ENCODE results near the gene DDX47. TPM values are rescaled to one million over a fixed set of nuclear protein-coding genes. Genes with fewer than 3 reads are reported as not detected.

Gene DDX47
- polyA plus RNA-seq, 1 of the 3 experiments (the other 2 are of a cell fraction), result 68.4 TPM

DNA sequence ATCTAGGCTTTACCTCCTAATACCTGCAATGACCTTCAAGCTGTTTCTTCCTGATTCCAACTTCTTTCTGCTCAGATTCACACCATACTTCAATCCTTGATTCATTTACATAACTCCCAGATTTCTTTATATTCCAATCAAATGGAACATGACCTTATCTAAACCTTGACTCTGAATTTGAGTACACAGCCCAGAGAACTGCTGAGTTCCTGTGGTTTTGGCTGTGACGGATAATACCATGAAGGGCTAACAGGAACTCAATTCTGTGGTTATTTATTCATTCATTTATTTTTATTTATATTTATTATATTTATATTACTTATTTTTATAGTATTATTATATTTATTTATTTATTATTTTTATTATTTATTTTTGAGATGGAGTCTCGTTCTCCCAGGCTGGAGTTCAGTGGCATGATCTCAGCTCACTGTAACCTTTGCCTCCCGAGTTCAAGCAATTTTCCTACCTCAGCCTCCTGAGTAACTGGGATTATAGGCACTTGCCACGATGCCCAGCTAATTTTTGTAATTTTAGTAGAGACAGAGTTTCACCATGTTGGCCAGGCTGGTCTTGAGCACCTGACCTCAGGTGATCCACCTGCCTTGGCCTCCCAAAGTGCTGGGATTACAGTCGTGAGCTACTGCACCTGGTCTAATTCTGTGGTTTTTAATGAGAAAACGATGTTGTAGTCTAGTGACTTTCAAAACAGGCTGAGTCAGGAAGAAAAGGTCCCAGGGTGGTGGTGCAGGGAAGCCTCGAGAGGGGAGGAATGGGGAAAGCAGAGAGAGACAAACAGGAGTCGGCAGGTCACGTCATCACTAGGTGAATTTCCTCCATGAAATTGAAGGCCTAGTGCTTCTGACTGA, 16.0 kb upstream of the DDX47 start (continued):
- TF ChIP-seq, protein P1, sequence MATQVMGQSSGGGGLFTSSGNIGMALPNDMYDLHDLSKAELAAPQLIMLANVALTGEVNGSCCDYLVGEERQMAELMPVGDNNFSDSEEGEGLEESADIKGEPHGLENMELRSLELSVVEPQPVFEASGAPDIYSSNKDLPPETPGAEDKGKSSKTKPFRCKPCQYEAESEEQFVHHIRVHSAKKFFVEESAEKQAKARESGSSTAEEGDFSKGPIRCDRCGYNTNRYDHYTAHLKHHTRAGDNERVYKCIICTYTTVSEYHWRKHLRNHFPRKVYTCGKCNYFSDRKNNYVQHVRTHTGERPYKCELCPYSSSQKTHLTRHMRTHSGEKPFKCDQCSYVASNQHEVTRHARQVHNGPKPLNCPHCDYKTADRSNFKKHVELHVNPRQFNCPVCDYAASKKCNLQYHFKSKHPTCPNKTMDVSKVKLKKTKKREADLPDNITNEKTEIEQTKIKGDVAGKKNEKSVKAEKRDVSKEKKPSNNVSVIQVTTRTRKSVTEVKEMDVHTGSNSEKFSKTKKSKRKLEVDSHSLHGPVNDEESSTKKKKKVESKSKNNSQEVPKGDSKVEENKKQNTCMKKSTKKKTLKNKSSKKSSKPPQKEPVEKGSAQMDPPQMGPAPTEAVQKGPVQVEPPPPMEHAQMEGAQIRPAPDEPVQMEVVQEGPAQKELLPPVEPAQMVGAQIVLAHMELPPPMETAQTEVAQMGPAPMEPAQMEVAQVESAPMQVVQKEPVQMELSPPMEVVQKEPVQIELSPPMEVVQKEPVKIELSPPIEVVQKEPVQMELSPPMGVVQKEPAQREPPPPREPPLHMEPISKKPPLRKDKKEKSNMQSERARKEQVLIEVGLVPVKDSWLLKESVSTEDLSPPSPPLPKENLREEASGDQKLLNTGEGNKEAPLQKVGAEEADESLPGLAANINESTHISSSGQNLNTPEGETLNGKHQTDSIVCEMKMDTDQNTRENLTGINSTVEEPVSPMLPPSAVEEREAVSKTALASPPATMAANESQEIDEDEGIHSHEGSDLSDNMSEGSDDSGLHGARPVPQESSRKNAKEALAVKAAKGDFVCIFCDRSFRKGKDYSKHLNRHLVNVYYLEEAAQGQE (IDR thresholded peaks at IDR 0.05; ENCODE audit: low read depth, low read length), result no peak
- TF ChIP-seq NRF1 (IDR thresholded peaks at IDR 0.05; ENCODE audit: low read depth, low read length) (no peak), TEAD4 (IDR thresholded peaks at IDR 0.05; ENCODE audit: borderline replicate concordance, insufficient read depth) (no peak), MEF2A (IDR thresholded peaks at IDR 0.05; ENCODE audit: borderline replicate concordance, low read depth) (no peak), RFX5 (IDR thresholded peaks at IDR 0.05; ENCODE audit: low read length) (no peak), GABPA (IDR thresholded peaks at IDR 0.05; ENCODE audit: low read depth) (no peak), FOXJ3 (CRISPR knock-in tag; IDR thresholded peaks at IDR 0.05) (no peak), FOXM1 (IDR thresholded peaks at IDR 0.05; ENCODE audit: low read depth) (no peak)

DNA sequence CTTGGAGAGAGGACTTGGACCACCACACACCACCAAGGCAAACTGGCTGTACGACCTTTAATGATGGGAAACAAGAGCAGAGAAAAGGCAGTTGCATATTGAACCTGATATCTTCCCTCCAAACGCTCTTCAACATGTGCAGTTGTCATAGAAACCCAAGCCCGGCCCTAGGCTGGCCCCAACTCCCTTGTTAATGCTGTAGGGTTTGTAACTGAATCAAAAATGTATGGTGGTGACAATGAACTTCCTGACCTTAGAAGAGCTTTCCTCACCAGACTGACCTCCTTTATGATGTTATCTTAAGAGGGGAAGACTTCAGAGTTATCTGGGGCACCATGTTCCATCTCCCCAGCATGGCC, 15.4 kb upstream of the DDX47 start:
- no peak for DNase-seq
- Histone ChIP-seq H3K9me2 (no peaks in the 10 kb centered on the region), H3K4me3 (ENCODE audit: low read depth in 2 of 2, low read length in 1 of 2) (no peak overlapping the region), H3K9me3 (no peaks in the 10 kb centered on the region), H4K20me1 (ENCODE audit: insufficient read depth) (no peaks in the 10 kb centered on the region), H3K79me2 (ENCODE audit: insufficient read depth) (no peaks in the 10 kb centered on the region), H3K9ac (no peak overlapping the region), H3K4me2 (no peak overlapping the region), H3K27ac (ENCODE audit: low read depth in 2 of 2, low read length in 1 of 2) (no peak overlapping the region), H2AFZ (ENCODE audit: low read depth) (no peak overlapping the region), H3K36me3 (replicated peaks in 1 of 2; ENCODE audit: control insufficient read depth in 1 of 2, insufficient read depth in 2 of 2, low read length in 1 of 2) (no peaks in the 10 kb centered on the region), H3F3A (replicated peaks; ENCODE audit: insufficient read depth) (peaks cover 1% of the 10 kb centered on the region), H3K4me1 (ENCODE audit: control insufficient read depth in 1 of 2, insufficient read depth in 2 of 2, low read depth in 1 of 2, low read length in 1 of 2) (peaks cover under 1 to 1% of the 10 kb centered on the region in 2 experiments; a peak in 2 of 4 replicates), H3K27me3 (ENCODE audit: insufficient read depth) (no peaks in the 10 kb centered on the region)
- ChIA-PET POLR2A (no interaction called here), CTCF (interaction anchor here (1.1 to 2.1 kb wide), 3 partner anchors 8 to 16 kb away, joined by 5 to 8 read pairs (median 6); partner anchors contain the start of gene DDX47)
- TF ChIP-seq, protein P2, sequence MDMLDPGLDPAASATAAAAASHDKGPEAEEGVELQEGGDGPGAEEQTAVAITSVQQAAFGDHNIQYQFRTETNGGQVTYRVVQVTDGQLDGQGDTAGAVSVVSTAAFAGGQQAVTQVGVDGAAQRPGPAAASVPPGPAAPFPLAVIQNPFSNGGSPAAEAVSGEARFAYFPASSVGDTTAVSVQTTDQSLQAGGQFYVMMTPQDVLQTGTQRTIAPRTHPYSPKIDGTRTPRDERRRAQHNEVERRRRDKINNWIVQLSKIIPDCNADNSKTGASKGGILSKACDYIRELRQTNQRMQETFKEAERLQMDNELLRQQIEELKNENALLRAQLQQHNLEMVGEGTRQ (IDR thresholded peaks at IDR 0.05; ENCODE audit: borderline replicate concordance, low read depth, low read length), result no peak
- TF ChIP-seq TAF1 (IDR thresholded peaks at IDR 0.05; ENCODE audit: borderline replicate concordance, low read depth, low read length), result no peak
- TF ChIP-seq, protein P3, sequence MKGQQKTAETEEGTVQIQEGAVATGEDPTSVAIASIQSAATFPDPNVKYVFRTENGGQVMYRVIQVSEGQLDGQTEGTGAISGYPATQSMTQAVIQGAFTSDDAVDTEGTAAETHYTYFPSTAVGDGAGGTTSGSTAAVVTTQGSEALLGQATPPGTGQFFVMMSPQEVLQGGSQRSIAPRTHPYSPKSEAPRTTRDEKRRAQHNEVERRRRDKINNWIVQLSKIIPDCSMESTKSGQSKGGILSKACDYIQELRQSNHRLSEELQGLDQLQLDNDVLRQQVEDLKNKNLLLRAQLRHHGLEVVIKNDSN (IDR thresholded peaks at IDR 0.05; ENCODE audit: borderline replicate concordance, low read depth), result no peak
- TF ChIP-seq FOXJ3 (CRISPR knock-in tag; IDR thresholded peaks at IDR 0.05), result no peak
- TF ChIP-seq, protein P4, sequence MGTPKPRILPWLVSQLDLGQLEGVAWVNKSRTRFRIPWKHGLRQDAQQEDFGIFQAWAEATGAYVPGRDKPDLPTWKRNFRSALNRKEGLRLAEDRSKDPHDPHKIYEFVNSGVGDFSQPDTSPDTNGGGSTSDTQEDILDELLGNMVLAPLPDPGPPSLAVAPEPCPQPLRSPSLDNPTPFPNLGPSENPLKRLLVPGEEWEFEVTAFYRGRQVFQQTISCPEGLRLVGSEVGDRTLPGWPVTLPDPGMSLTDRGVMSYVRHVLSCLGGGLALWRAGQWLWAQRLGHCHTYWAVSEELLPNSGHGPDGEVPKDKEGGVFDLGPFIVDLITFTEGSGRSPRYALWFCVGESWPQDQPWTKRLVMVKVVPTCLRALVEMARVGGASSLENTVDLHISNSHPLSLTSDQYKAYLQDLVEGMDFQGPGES (IDR thresholded peaks at IDR 0.05; ENCODE audit: low read depth, low read length), result no peak
- 91% methylated on average over 3 of the region's 3 CpGs for WGBS (ENCODE audit: low lambda C conversion rate)
